WERI-Rb-1 (cell line): ENCODE data around the gene BRI3.

Source experiments
- DNase-seq: peaks from one replicate; pipeline ENCODE4 v3.0.0-alpha.2; 2020
- H3K27ac ChIP-seq: fragments of 250-450 bp; sonication (Bioruptor Pico); 2 replicates; pipeline ENCODE4 v1.5.1; 2020; ENCODE audit warnings: mild to moderate bottlenecking, moderate library complexity
- H3K27me3 ChIP-seq: fragments of 250-450 bp; sonication (Bioruptor Pico); 2 replicates; pipeline ENCODE4 v1.5.1; 2021; ENCODE audit warnings: mild to moderate bottlenecking, low read depth, moderate library complexity; ENCODE audit not compliant: insufficient read depth, severe bottlenecking
- H3K36me3 ChIP-seq: fragments of 250-450 bp; sonication (Bioruptor Pico); 2 replicates; pipeline ENCODE4 v1.5.1; 2020; ENCODE audit warnings: mild to moderate bottlenecking, moderate library complexity
- H3K4me3 ChIP-seq: 2 replicates; pipeline ENCODE4 v1.5.1; 2011; ENCODE audit warnings: low read depth, mild to moderate bottlenecking, control low read depth, low read length
- H3K9me3 ChIP-seq: fragments of 250-450 bp; sonication (Bioruptor Pico); 2 replicates; pipeline ENCODE4 v1.5.1; 2021; ENCODE audit warnings: mild to moderate bottlenecking, moderate library complexity; ENCODE audit not compliant: severe bottlenecking
- CTCF ChIP-seq: IDR thresholded peaks from 2 replicates; pipeline ENCODE4 v1.5.1; 2011; ENCODE audit warnings: low read depth, mild to moderate bottlenecking, control low read depth, inconsistent platforms, low read length

BRI3 gene

GRCh38 chr7:98341106-98341505 is 59.6 kb downstream of the BRI3 start:
- TF ChIP-seq CTCF, result no peak
- Histone ChIP-seq H3K27me3 (no peaks in the 10 kb centered on the region), H3K4me3 (no peak overlapping the region), H3K9me3 (no peaks in the 10 kb centered on the region), H3K36me3 (no peaks in the 10 kb centered on the region), H3K27ac (no peak overlapping the region)
- no peak for DNase-seq
